Mesendoderm (in vitro differentiated cells): ENCODE measurements around the gene RUNX3.

Experiments
- DNase-seq: peaks from one replicate; pipeline ENCODE4 v3.0.0; 2013
- H2AK5ac ChIP-seq: 2 replicates; pipeline ENCODE4 v1.6.1; 2013; ENCODE audit warnings: low read length, inconsistent platforms
- H2BK120ac ChIP-seq: 2 replicates; pipeline ENCODE4 v1.6.1; 2013; ENCODE audit warnings: low read depth, mild to moderate bottlenecking, low read length, moderate library complexity, mixed read lengths
- H2BK15ac ChIP-seq: replicated peaks from 2 replicates; pipeline ENCODE4 v1.6.1; 2013; ENCODE audit warnings: low read depth, mild to moderate bottlenecking, moderate library complexity
- H2BK5ac ChIP-seq: 2 replicates; pipeline ENCODE4 v1.6.1; 2013; ENCODE audit warnings: low read length, inconsistent platforms
- H3K18ac ChIP-seq: 2 replicates; pipeline ENCODE4 v1.6.1; 2013; ENCODE audit warnings: mild to moderate bottlenecking, low read length, mixed read lengths
- H3K23ac ChIP-seq: one replicate; pipeline ENCODE4 v1.6.1; 2013; ENCODE audit warnings: low read length
- H3K27ac ChIP-seq: 2 replicates; pipeline ENCODE4 v1.5.1; 2013; ENCODE audit warnings: low read depth, mild to moderate bottlenecking, inconsistent platforms, low read length, moderate library complexity
- H3K27me3 ChIP-seq: 2 replicates; pipeline ENCODE4 v1.6.1; 2013; ENCODE audit warnings: low read length, control low read depth, mild to moderate bottlenecking, inconsistent platforms; ENCODE audit not compliant: insufficient read depth, poor library complexity
- H3K36me3 ChIP-seq: 2 replicates; pipeline ENCODE4 v1.6.1; 2013; ENCODE audit warnings: low read length, inconsistent platforms; ENCODE audit not compliant: control insufficient read depth, insufficient read depth
- H3K4ac ChIP-seq: one replicate; pipeline ENCODE4 v1.6.1; 2013; ENCODE audit warnings: low read depth, mild to moderate bottlenecking, low read length, moderate library complexity
- H3K4me1 ChIP-seq: 2 replicates; pipeline ENCODE4 v1.6.1; 2013; ENCODE audit warnings: low read depth, low read length, inconsistent platforms; ENCODE audit not compliant: control insufficient read depth
- H3K4me2 ChIP-seq: 2 replicates; pipeline ENCODE4 v1.6.1; 2013; ENCODE audit warnings: low read length
- H3K4me3 ChIP-seq: 2 replicates; pipeline ENCODE4 v1.5.1; 2013; ENCODE audit warnings: mild to moderate bottlenecking, low read length
- H3K56ac ChIP-seq: one replicate; pipeline ENCODE4 v1.6.1; 2013; ENCODE audit warnings: low read length
- H3K79me1 ChIP-seq: 2 replicates; pipeline ENCODE4 v1.6.1; 2013; ENCODE audit warnings: low read length, inconsistent platforms
- H3K79me2 ChIP-seq: 2 replicates; pipeline ENCODE4 v1.6.1; 2013; ENCODE audit warnings: mild to moderate bottlenecking, low read length; ENCODE audit not compliant: control insufficient read depth, insufficient read depth
- H3K9ac ChIP-seq: 2 replicates; pipeline ENCODE4 v1.6.1; 2013; ENCODE audit warnings: low read length, inconsistent platforms
- H4K5ac ChIP-seq: one replicate; pipeline ENCODE4 v1.6.1; 2013; ENCODE audit warnings: low read length
- H4K8ac ChIP-seq: one replicate; pipeline ENCODE4 v1.6.1; 2013; ENCODE audit warnings: low read depth, mild to moderate bottlenecking, control low read depth, low read length, moderate library complexity
- WGBS: extraction: QIAGEN DNeasy Blood & Tissue Kit; methylation state at CpG from one replicate; pipeline ENCODE4 v1.1.7; 2013; ENCODE audit warnings: low lambda C conversion rate, missing lambda C conversion rate; ENCODE audit not compliant: insufficient coverage; ENCODE audit errors: extremely low coverage; 5-methylcytosine and 5-hydroxymethylcytosine counted together

RUNX3 gene

DNA sequence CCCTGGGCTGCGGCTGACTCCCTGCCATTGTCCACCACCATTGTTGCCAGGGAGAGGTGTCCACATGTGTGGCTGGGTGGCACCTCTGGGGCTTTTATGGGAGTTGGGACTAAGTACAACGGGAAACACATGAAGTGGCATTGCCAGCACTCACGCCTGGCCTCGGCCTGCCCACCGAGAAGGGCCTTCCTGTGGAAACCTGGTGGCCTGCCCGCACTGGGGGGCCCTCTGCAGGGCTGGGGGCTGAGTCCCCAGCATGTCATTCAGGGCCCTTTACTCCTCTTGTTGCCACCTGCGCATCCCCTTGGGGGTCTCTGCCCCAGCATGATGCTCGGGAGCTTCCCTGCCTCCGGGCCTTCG lies 35.5 kb upstream of the RUNX3 start:
- H3K4me1 ChIP-seq = peaks cover 3% of the 10 kb centered on the region
- no peak overlapping the region for H4K5ac ChIP-seq
- no peaks in the 10 kb centered on the region for H3K79me1 ChIP-seq
- H3K56ac ChIP-seq = no peak overlapping the region
- no peak overlapping the region for H3K4ac ChIP-seq
- H3K27me3 ChIP-seq = no peaks in the 10 kb centered on the region
- no peak overlapping the region for H3K27ac ChIP-seq
- no peak overlapping the region for H2BK120ac ChIP-seq
- no peak overlapping the region for H2BK15ac ChIP-seq
- H3K18ac ChIP-seq = no peak overlapping the region
- H3K79me2 ChIP-seq = no peaks in the 10 kb centered on the region
- no peak overlapping the region for H2BK5ac ChIP-seq
- no peak overlapping the region for H3K4me2 ChIP-seq
- no peak overlapping the region for H3K23ac ChIP-seq
- H3K4me3 ChIP-seq = no peak overlapping the region
- no peak overlapping the region for H2AK5ac ChIP-seq
- no CpG with 5 or more reads among the region's 10 CpGs for WGBS
- no peak overlapping the region for H4K8ac ChIP-seq
- no peaks in the 10 kb centered on the region for H3K36me3 ChIP-seq
- DNase-seq = no peak
- no peak overlapping the region for H3K9ac ChIP-seq

DNA sequence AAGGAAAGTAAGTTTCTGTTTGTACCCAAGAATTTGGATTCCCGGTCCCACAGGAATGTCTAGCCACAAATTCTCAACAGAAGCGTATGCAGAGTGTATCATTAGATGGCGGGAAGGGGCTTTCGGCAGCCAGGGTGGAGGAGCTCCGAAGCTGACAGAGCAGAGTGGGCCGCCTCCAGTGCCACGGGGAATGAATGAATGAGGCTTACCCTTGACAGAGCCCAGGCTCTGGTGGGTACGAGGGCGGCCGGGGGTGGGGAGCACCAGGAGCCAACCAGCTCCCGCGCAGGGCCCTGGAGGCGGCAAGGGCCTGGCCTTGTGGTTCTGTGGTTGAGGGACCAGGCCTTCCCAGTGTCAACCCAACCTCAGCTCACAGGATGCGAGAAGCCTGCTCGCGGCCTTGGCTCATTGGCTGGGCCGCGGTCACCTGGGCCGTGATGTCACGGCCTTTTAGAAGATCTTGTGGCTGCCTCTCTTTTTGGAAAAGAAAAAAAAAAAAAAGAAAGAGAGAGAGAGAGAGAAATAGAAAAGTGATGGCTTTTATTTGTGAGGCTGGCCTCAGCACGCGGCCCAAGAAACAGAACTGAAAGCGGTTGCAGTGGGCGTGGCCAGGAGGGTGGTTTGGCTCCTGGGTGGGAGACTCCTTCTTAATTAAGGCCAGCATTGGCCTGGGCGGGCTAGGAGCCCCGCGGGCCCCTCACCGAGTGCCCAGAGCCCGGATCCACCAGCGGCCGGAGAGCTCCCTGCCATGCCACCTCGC lies 34.9 kb upstream of the RUNX3 start:
- Histone ChIP-seq H2AK5ac (no peak overlapping the region), H2BK5ac (no peak overlapping the region), H3K27ac (no peak overlapping the region), H3K4ac (no peak overlapping the region), H3K4me2 (no peak overlapping the region), H2BK120ac (no peak overlapping the region), H3K23ac (no peak overlapping the region), H3K18ac (no peak overlapping the region), H4K8ac (no peak overlapping the region), H3K79me2 (no peaks in the 10 kb centered on the region), H3K56ac (no peak overlapping the region), H3K9ac (no peak overlapping the region), H3K4me3 (no peak overlapping the region), H4K5ac (no peak overlapping the region), H3K27me3 (no peaks in the 10 kb centered on the region), H3K4me1 (no peaks in the 10 kb centered on the region), H3K36me3 (no peaks in the 10 kb centered on the region), H2BK15ac (no peak overlapping the region), H3K79me1 (no peaks in the 10 kb centered on the region)
- no CpG with 5 or more reads among the region's 32 CpGs for WGBS
- peak; percentile 36 for DNase-seq

DNA sequence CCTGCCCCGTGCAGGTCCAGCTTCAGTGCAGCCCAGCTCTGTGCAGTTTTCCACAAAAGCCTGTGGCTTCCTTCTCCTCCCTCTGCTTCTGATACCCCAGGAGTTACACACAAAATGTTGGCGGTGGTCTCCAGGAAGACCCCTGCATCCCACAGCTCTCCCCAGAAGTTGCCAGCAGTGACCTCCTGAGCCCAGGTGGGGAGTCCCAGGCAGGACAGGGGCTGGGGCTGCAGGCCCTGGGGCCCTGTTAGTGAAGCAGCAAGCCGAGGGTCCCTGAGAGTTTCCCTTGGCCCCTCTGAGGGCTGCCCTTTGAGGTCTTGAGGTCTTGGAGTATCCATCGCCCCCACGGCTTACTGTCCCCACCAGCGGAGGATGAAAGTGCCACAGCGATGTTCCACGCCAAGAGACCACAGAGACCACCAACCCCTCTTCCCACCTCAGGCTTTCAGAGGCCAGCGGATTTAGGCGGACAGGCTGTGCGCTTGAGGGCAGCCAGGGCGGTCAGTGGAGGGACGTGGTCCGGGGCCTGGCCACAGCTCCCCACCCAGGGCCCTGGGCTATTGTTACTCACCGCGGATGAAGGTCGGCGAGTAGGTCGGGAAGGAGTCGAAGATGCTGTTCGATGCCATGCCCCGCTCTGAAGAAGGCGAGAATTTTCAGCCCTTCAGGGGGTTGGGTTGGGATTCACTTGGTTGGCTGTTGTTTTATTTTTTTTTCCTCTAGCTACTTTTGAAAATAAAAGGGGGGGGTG lies 34.0 kb upstream of the RUNX3 start:
- H2BK15ac ChIP-seq = no peak overlapping the region
- H3K18ac ChIP-seq = no peak overlapping the region
- no peak overlapping the region for H2BK5ac ChIP-seq
- no peak overlapping the region for H3K27ac ChIP-seq
- WGBS = no CpG with 5 or more reads among the region's 23 CpGs
- H3K56ac ChIP-seq = no peak overlapping the region
- no peaks in the 10 kb centered on the region for H3K79me1 ChIP-seq
- H3K4ac ChIP-seq = no peak overlapping the region
- no peaks in the 10 kb centered on the region for H3K79me2 ChIP-seq
- H3K4me1 ChIP-seq = no peaks in the 10 kb centered on the region
- no peak overlapping the region for H3K4me2 ChIP-seq
- no peak overlapping the region for H4K8ac ChIP-seq
- H3K23ac ChIP-seq = no peak overlapping the region
- no peak overlapping the region for H3K9ac ChIP-seq
- H2AK5ac ChIP-seq = no peak overlapping the region
- H4K5ac ChIP-seq = no peak overlapping the region
- no peaks in the 10 kb centered on the region for H3K27me3 ChIP-seq
- no peaks in the 10 kb centered on the region for H3K36me3 ChIP-seq
- no peak overlapping the region for H3K4me3 ChIP-seq
- no peak overlapping the region for H2BK120ac ChIP-seq
- DNase-seq = no peak

DNA sequence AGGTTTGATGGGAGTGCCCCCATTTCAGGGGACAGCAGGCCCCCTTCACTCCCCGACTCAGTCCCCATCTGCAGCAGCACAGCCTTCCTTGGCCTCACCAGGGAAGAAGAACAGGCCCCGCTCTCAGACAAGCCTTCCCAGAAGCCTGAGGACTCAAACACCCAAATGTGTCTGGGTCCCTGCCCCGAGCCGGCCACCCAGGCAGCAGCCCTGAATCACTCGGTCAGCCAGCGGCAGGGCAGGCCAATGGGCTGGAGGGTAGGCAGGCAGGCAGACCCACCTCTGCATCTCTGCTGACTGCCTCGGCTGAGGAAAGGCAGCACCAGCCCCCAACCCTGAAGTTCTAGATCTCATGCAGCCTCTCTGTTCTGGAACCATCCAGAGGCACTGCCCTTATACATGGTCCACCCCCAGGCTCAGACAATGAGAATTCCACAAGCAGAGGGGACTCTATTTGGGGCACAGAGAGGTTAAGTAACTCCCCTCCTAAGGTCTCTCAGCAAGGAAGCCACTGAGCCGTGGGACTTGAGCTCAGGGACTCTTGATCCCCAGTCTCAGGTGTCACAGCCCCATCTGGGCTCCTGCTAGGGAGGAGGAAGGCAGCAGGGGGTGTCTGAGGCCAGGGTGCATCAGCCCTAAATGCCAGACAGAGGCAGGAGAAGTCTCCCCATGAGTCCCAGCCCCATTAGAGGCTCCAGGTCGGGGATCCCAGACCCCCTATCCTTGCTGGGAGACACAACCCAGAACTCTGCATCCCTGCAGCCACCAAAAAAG lies 33.2 kb upstream of the RUNX3 start:
- WGBS = no CpG with 5 or more reads among the region's 9 CpGs
- Histone ChIP-seq H3K23ac (no peak overlapping the region), H3K27ac (no peak overlapping the region), H3K4me1 (no peaks in the 10 kb centered on the region), H3K4ac (no peak overlapping the region), H3K79me2 (no peaks in the 10 kb centered on the region), H3K79me1 (no peaks in the 10 kb centered on the region), H3K36me3 (no peaks in the 10 kb centered on the region), H2BK15ac (no peak overlapping the region), H4K5ac (no peak overlapping the region), H2BK120ac (no peak overlapping the region), H4K8ac (no peak overlapping the region), H3K4me3 (no peak overlapping the region), H3K56ac (no peak overlapping the region), H3K18ac (no peak overlapping the region), H2AK5ac (no peak overlapping the region), H3K9ac (no peak overlapping the region), H3K27me3 (no peaks in the 10 kb centered on the region), H3K4me2 (no peak overlapping the region), H2BK5ac (no peak overlapping the region)
- no peak for DNase-seq

DNA sequence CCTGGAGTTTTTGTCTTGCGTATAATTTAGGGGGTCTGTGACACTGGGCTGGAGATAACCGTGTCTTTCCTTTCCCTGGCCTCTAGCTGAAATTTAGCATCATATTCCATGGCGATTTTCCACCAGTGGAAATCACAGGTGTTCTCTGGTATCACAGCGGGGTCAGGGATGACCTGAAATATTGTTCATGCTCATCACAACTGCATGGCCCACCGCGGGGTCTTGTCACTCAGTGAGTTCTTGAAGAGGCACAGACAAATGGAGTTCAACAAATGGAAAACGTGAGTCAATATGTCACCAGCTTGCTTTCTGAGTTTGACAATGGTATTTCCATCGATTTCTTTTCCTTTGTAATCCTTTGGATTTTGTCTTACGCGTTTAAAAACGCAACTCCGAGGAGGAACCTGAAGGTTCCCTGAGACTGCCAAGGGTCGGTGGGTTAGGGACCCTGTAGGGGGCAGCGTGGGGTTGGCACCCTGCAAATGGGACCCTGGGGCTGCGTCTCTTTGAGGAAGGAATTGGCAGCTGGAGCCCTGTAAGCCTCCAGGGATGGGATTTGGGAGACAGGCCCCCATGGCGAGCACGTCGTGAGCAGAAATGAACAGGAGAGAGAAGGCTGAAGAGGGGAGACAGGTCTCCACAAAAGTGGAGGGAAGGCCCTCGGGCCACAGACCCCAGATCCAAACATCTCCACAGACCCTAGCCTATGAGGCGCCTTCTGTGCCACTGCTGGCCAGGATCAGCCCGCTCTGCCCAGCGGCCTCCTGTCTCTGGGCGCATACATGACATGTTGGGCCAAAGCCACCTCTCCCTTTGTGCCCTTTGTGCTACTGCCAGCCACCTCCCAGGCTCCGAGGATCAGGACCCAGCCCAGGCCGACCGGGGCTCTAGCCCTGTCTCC lies 32.1 kb upstream of the RUNX3 start:
- no peaks in the 10 kb centered on the region for H3K4me1 ChIP-seq
- no peak overlapping the region for H4K8ac ChIP-seq
- no peak overlapping the region for H3K4me3 ChIP-seq
- no CpG with 5 or more reads among the region's 26 CpGs for WGBS
- no peak overlapping the region for H3K27ac ChIP-seq
- H3K79me2 ChIP-seq = no peaks in the 10 kb centered on the region
- H3K23ac ChIP-seq = peak overlapping the region; percentile 6
- no peak overlapping the region for H3K56ac ChIP-seq
- no peak overlapping the region for H2BK5ac ChIP-seq
- no peak overlapping the region for H3K18ac ChIP-seq
- no peaks in the 10 kb centered on the region for H3K79me1 ChIP-seq
- no peak overlapping the region for H2BK120ac ChIP-seq
- H3K27me3 ChIP-seq = no peaks in the 10 kb centered on the region
- no peak overlapping the region for H4K5ac ChIP-seq
- H2AK5ac ChIP-seq = no peak overlapping the region
- H3K4me2 ChIP-seq = no peak overlapping the region
- H3K9ac ChIP-seq = no peak overlapping the region
- no peak for DNase-seq
- no peak overlapping the region for H3K4ac ChIP-seq
- H3K36me3 ChIP-seq = no peaks in the 10 kb centered on the region
- no peak overlapping the region for H2BK15ac ChIP-seq
